ENCODE data around the gene AFDN.

GRCh38 chr6:167872538-167873210 lies 46.0 kb downstream of the AFDN start:
- TF ChIP-seq CTCF (IDR thresholded peaks at IDR 0.05) = no peak
- TF ChIP-seq POLR2A (IDR thresholded peaks at IDR 0.05) = no peak
